DOHH2 (cell line): ENCODE data around the gene RAB43.

Experiments
- H3F3A ChIP-seq: fragments of 200-600 bp; sonication (generic), shearing (Covaris generic); 2 replicates; pipeline ENCODE4 v1.6.0; 2016; ENCODE audit warnings: antibody characterized with exemption, mild to moderate bottlenecking; ENCODE audit not compliant: control insufficient read depth, insufficient read depth
- H3K27ac ChIP-seq: fragments of 200-600 bp; sonication (generic); 2 replicates; pipeline ENCODE4 v1.5.1; 2014; ENCODE audit warnings: low read depth, mild to moderate bottlenecking, low read length, moderate library complexity
- H3K27me3 ChIP-seq: fragments of 200-600 bp; sonication (generic); 2 replicates; pipeline ENCODE4 v1.6.1; 2014; ENCODE audit warnings: mild to moderate bottlenecking, low read length, mixed read lengths; ENCODE audit not compliant: control insufficient read depth
- H3K36me3 ChIP-seq: fragments of 200-600 bp; sonication (generic); 2 replicates; pipeline ENCODE4 v1.6.1; 2014; ENCODE audit warnings: mild to moderate bottlenecking, low read length, moderate library complexity, mixed read lengths; ENCODE audit not compliant: control insufficient read depth
- H3K4me1 ChIP-seq: fragments of 200-600 bp; sonication (generic); 2 replicates; pipeline ENCODE4 v1.6.1; 2014; ENCODE audit warnings: mild to moderate bottlenecking, low read length, mixed read lengths; ENCODE audit not compliant: control insufficient read depth
- H3K4me2 ChIP-seq: fragments of 200-600 bp; sonication (generic); 2 replicates; pipeline ENCODE4 v1.6.0; 2014; ENCODE audit warnings: mild to moderate bottlenecking, low read length, moderate library complexity
- H3K4me3 ChIP-seq: fragments of 200-600 bp; sonication (generic); 2 replicates; pipeline ENCODE4 v1.5.1; 2014; ENCODE audit warnings: mild to moderate bottlenecking, low read length, mixed read lengths
- H3K79me2 ChIP-seq: fragments of 200-600 bp; sonication (generic); 2 replicates; pipeline ENCODE4 v1.6.1; 2014; ENCODE audit warnings: mild to moderate bottlenecking, low read length, mixed read lengths; ENCODE audit not compliant: control insufficient read depth
- H3K9me2 ChIP-seq: fragments of 200-600 bp; sonication (generic); replicated peaks from 2 replicates; pipeline ENCODE4 v1.6.1; 2014; ENCODE audit warnings: mild to moderate bottlenecking, low read length, mixed read lengths; ENCODE audit not compliant: control insufficient read depth
- H3K9me3 ChIP-seq: fragments of 200-600 bp; sonication (generic); 2 replicates; pipeline ENCODE4 v1.6.1; 2014; ENCODE audit warnings: antibody characterized with exemption, low read length, mixed read lengths; ENCODE audit not compliant: control insufficient read depth, insufficient read depth
- H4K20me1 ChIP-seq: fragments of 200-600 bp; sonication (generic); 2 replicates; pipeline ENCODE4 v1.6.0; 2014; ENCODE audit warnings: low read depth, mild to moderate bottlenecking, antibody characterized with exemption, low read length, moderate library complexity; ENCODE audit not compliant: control insufficient read depth, insufficient read depth
- CTCF ChIP-seq: fragments of 200-600 bp; sonication (generic); IDR thresholded peaks from one replicate; pipeline ENCODE4 v1.5.1; 2014; ENCODE audit warnings: antibody characterized with exemption, mild to moderate bottlenecking, low read depth, low read length; ENCODE audit not compliant: poor library complexity, severe bottlenecking
- EZH2phosphoT487 ChIP-seq: fragments of 200-600 bp; sonication (generic); IDR thresholded peaks from 2 replicates; pipeline ENCODE4 v1.6.1; 2017; ENCODE audit warnings: borderline replicate concordance, mild to moderate bottlenecking, antibody characterized with exemption, low read length, moderate library complexity, mixed read lengths

The RAB43 gene

DNA sequence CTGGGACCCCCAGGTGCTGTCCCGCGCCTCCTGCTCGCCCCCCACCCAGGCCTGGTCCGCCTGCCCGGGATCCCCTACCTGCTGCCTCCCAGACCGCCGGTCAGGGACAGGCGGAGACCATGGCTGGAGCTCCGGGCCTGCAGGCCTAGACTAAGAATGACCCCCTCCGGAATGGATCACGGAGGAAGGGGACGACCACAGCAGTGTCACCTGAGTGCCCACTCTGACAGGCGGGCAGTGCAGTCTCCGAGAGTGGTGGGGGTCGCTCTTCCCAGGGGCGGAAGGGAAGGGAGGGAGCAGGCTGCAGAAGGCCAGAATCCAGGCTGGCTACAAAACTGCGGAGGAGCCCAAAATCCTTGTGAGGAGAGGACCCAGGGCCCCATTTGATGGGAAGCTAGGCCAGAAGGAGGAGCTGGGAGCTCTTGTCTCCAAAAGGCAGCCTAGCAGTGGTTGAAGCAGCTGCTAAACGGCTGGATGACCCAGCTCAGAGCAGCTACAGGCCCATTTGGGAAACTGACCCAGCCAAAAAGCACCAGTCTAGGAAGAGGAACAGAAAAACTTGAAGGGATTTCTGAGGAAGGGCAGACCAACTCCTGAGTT is 908 bp upstream of the RAB43 start:
- no peak for TF ChIP-seq CTCF
- TF ChIP-seq EZH2phosphoT487 = no peak
- H3K4me2 ChIP-seq = peak overlapping the region; percentile 69
- H4K20me1 ChIP-seq = peaks cover 5% of the 10 kb centered on the region; the same call in 1 of the 2 replicates
- H3K27me3 ChIP-seq = no peaks in the 10 kb centered on the region
- H3K4me3 ChIP-seq = peak overlapping the region; percentile 78
- peaks cover 5% of the 10 kb centered on the region; the same call in 1 of the 2 replicates for H3K79me2 ChIP-seq
- H3K9me3 ChIP-seq = no peaks in the 10 kb centered on the region
- H3K36me3 ChIP-seq = no peaks in the 10 kb centered on the region
- H3F3A ChIP-seq = peaks cover 17% of the 10 kb centered on the region
- no peaks in the 10 kb centered on the region for H3K9me2 ChIP-seq
- H3K4me1 ChIP-seq = peaks cover 33% of the 10 kb centered on the region
- no peak overlapping the region for H3K27ac ChIP-seq

DNA sequence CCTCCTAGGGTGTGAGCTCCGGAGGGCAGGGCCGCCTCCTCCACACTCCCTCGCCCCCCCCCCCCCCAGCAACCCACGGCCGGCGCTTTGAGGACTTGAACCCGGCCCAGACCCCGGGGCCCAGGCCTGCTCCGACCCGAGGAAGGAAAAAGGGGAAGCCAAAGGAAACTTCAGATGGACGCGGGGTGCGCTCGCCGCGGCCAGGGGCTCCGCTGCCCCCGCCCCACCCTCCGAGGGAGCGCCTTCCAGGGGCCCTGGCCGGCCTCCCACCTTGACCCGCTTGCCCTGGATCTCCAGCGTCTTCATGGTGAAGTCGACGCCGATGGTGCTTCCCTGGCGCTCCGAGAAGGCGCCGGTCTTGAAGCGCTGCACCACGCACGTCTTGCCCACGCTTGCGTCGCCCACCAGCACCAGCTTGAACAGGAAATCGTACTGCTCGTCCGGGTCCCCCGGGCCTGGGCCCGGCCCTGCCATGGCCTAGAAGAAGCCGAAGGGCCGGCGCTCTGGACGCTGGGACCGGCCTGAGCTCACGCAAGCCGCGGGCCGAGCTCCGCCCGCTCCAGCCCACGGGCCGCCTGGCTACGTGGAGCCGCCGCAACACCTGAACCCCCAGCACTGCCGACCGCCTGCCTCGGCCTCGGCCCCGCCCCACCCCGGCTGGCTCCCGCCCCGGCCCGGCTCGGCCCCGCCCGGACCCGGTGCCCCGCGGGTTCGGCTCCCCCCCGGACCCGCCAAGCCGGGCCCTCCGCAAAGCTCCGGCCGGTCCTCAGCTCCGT is 400 bp downstream of the RAB43 start:
- peaks cover 38% of the 10 kb centered on the region for H3K4me1 ChIP-seq

DNA sequence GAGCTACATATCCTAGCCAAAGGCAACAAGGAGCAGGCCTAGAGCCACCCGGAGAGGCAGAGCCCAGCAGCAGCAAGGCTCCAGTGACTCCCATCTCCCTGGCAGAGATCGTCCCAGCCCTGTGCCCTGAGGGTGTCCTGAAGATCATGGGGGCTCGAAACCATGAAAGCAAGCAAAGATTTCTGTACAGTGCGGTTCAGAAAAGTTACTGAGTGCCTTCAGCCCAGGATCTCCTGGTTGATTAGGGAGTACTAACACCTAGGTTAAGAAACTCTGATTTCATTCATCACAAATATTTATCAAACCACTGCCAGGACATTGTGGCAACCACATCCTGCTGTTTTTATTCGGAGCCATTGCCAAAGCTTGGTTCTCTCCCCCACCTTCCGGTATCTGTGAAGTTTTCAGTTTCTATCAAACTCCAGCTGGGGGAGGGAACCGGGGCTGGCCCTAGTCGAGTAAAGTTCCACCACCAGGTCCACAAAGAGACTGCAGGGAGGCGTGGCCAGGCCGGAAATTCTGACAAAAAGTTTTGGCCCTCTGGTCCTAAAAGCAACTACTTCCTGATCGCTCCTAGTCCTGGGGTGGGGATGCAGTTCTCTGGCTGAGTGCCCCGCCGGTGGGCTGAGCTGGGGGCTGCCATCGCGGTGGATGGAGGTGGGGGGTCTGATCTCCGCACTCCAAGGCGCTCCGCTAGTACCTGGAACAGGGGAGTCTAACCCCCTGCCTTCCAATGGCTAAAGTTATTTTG is 1.2 kb downstream of the RAB43 start:
- TF ChIP-seq CTCF = no peak
- TF ChIP-seq EZH2phosphoT487 = no peak
- Histone ChIP-seq H3F3A (peaks cover 17% of the 10 kb centered on the region), H3K9me3 (no peaks in the 10 kb centered on the region), H3K9me2 (no peaks in the 10 kb centered on the region), H3K27me3 (no peaks in the 10 kb centered on the region), H3K4me2 (peak overlapping the region; percentile 97), H3K36me3 (no peaks in the 10 kb centered on the region), H3K79me2 (peaks cover 5% of the 10 kb centered on the region; the same call in 1 of the 2 replicates), H3K27ac (peak overlapping the region; percentile 59), H3K4me1 (peaks cover 39% of the 10 kb centered on the region), H4K20me1 (peaks cover 5% of the 10 kb centered on the region; the same call in 1 of the 2 replicates), H3K4me3 (peak overlapping the region; percentile 87)

More for the DNA sequence above, 400 bp downstream of the RAB43 start:
- TF ChIP-seq CTCF (no peak), EZH2phosphoT487 (no peak)
- Histone ChIP-seq H3K27ac (peak overlapping the region; percentile 59), H3K79me2 (peaks cover 5% of the 10 kb centered on the region; the same call in 1 of the 2 replicates), H3K4me3 (peak overlapping the region; percentile 87), H4K20me1 (peaks cover 5% of the 10 kb centered on the region; the same call in 1 of the 2 replicates), H3K4me2 (peak overlapping the region; percentile 97), H3K27me3 (no peaks in the 10 kb centered on the region), H3K36me3 (no peaks in the 10 kb centered on the region), H3K9me2 (no peaks in the 10 kb centered on the region), H3F3A (peaks cover 17% of the 10 kb centered on the region), H3K9me3 (no peaks in the 10 kb centered on the region)
